Activated naive CD8-positive, alpha-beta T cell treated with anti-CD3 and anti-CD28 coated beads for 36 hours (primary cell): Measurements from ENCODE around the gene KIRREL1. TPM values are rescaled to one million over a fixed set of nuclear protein-coding genes. Genes with fewer than 3 reads are reported as not detected.

Experiments
- total RNA-seq, 2 experiments: library from RNA; stranded (reverse); gene quantifications; one replicate each; pipeline ENCODE4 v1.2.3, GENCODE V29; 2021

The KIRREL1 gene
- total RNA-seq, 2 experiments from 2014 or later: 0.10 to 0.16 TPM

Other genes starting within 250 kb of the KIRREL1 start
- under 1 TPM; 0.12 to 0.26 TPM for gene FCRL2, start 216.5 kb upstream of the KIRREL1 start, total RNA-seq
- gene FCRL1, start 173.5 kb upstream of the KIRREL1 start, total RNA-seq: 1 to 10 TPM in 1 of 2 experiments, under 1 TPM in 1; 0.74 to 1.0 TPM
- gene CD5L, start 151.8 kb upstream of the KIRREL1 start, total RNA-seq: not detected
- not detected for gene CD1D, start 187.2 kb downstream of the KIRREL1 start, total RNA-seq